Measurements from ENCODE around the gene SSBP3. TPM values are rescaled to one million over a fixed set of nuclear protein-coding genes. Genes with fewer than 3 reads are reported as not detected.

The SSBP3 gene
- total and polyA plus RNA-seq, 2 experiments from 2014 or later, result 6.2 to 19.9 TPM

DNA sequence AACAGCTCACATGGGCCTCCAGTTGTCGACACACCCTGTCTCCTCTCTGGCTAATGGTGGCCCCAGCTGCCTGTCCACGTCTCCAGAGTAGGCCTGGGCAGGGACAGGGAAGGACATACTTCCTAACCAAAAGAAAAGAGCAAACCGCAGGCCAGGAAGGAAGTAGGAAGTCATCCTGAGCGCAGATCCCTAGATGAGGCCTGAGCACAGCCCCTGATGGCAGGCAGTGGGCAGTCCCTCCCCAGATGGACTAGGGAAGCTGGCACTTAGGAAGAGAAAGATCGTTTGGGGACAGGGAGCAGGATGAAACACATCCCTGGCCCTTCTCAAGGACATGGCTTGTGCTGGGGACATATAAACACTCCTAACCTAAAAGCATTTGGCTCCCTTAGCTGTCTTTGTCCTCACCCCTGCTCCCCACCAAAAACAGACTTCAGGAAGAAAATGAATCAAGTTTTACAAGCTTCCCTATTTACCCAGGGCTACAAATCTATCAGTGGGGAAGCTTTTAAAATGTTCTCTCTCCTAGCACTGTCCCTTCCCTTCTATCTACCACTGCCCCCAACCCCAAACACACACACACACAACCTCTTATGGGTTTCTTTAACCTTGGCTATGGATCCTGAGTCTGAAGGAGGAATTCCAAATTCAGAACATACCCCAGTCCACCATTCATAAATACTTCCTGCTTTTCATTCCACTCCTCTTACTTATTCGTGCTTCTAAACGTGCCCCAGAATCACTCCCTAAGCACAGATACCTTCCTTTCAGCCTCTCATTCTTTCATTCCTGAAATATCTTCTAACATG is 21.1 kb downstream of the SSBP3 start:
- Histone ChIP-seq H3K36me3 (ENCODE audit: low read depth) (no peaks in the 10 kb centered on the region), H3K4me1 (ENCODE audit: insufficient read depth) (peaks cover 18% of the 10 kb centered on the region), H3K9me3 (ENCODE audit: low read depth) (no peaks in the 10 kb centered on the region), H2AFZ (peak overlapping the region; percentile 82), H3K9ac (peak overlapping the region; percentile 68), H3K4me2 (ENCODE audit: unreplicated experiment) (peak overlapping the region; percentile 30), H3K4me3 (no peak overlapping the region), H3K27me3 (replicated peaks; ENCODE audit: insufficient read depth) (no peaks in the 10 kb centered on the region), H3F3A (ENCODE audit: insufficient read depth) (peaks cover 22% of the 10 kb centered on the region), H3K9me2 (ENCODE audit: insufficient read depth) (no peaks in the 10 kb centered on the region), H3K79me2 (ENCODE audit: insufficient read depth) (peaks cover 84% of the 10 kb centered on the region), H4K20me1 (ENCODE audit: insufficient read depth) (no peaks in the 10 kb centered on the region), H3K27ac (peak overlapping the region; percentile 75)
- in situ Hi-C loops (cut with MboI), result no loop called here
- no peak for TF ChIP-seq EZH2phosphoT487 (IDR thresholded peaks at IDR 0.05; ENCODE audit: insufficient read depth, low read depth)
- no peak for TF ChIP-seq EZH2 (IDR thresholded peaks at IDR 0.05; ENCODE audit: insufficient read depth, poor library complexity, severe bottlenecking)
- peak; percentile 57 for DNase-seq
- WGBS, 2 experiments (ENCODE audit: low coverage in 1 of 2, low lambda C conversion rate in 2 of 2, missing lambda C conversion rate in 2 of 2), result 22 to 32% methylated on average over 7 of the region's 7 CpGs

DNA sequence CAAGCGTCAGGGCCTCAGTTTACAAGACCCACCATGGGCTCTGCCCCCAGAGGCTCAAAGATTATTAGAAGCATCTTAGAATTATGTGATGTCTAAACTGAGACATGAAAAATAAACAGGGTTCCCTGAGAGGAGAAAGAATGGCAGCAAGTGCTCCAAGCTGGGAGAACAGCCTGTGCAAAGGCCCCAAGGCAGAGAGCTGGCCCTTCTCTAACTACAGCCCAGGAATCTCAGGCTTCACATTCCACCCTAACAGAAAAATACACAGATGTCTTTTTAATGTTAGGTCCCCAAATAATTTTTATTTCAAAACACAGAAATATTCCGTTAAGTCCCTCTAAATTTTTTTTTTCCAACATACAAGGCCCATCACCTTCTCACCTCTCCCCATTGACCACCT is 21.7 kb downstream of the SSBP3 start:
- H3K9me2 ChIP-seq (ENCODE audit: insufficient read depth), result no peaks in the 10 kb centered on the region
- no peaks in the 10 kb centered on the region for H3K27me3 ChIP-seq (replicated peaks; ENCODE audit: insufficient read depth)
- 99 to 100% methylated on average over 2 of the region's 2 CpGs for WGBS, 2 experiments (ENCODE audit: low coverage in 1 of 2, low lambda C conversion rate in 2 of 2, missing lambda C conversion rate in 2 of 2)
- H2AFZ ChIP-seq, result peak overlapping the region; percentile 82
- H3F3A ChIP-seq (ENCODE audit: insufficient read depth), result peaks cover 22% of the 10 kb centered on the region
- H3K9ac ChIP-seq, result peak overlapping the region; percentile 68
- H3K4me2 ChIP-seq (ENCODE audit: unreplicated experiment), result peak overlapping the region; percentile 30
- H3K9me3 ChIP-seq (ENCODE audit: low read depth), result no peaks in the 10 kb centered on the region
- peaks cover 18% of the 10 kb centered on the region for H3K4me1 ChIP-seq (ENCODE audit: insufficient read depth)
- TF ChIP-seq EZH2 (IDR thresholded peaks at IDR 0.05; ENCODE audit: insufficient read depth, poor library complexity, severe bottlenecking) (no peak), EZH2phosphoT487 (IDR thresholded peaks at IDR 0.05; ENCODE audit: insufficient read depth, low read depth) (no peak)
- DNase-seq, result no peak
- H4K20me1 ChIP-seq (ENCODE audit: insufficient read depth), result no peaks in the 10 kb centered on the region
- H3K4me3 ChIP-seq, result no peak overlapping the region
- H3K79me2 ChIP-seq (ENCODE audit: insufficient read depth), result peaks cover 86% of the 10 kb centered on the region
- peak overlapping the region; percentile 75 for H3K27ac ChIP-seq
- H3K36me3 ChIP-seq (ENCODE audit: low read depth), result no peaks in the 10 kb centered on the region
- in situ Hi-C loops (cut with MboI), result no loop called here

- Histone ChIP-seq H3K9me3 (ENCODE audit: low read depth) (no peaks in the 10 kb centered on the region), H2AFZ (no peak overlapping the region), H3K4me2 (ENCODE audit: unreplicated experiment) (no peak overlapping the region), H3K9ac (no peak overlapping the region), H3K27ac (no peak overlapping the region), H3K4me1 (ENCODE audit: insufficient read depth) (peaks cover 25% of the 10 kb centered on the region), H3K36me3 (ENCODE audit: low read depth) (no peaks in the 10 kb centered on the region), H3F3A (ENCODE audit: insufficient read depth) (peaks cover 25% of the 10 kb centered on the region), H4K20me1 (ENCODE audit: insufficient read depth) (no peaks in the 10 kb centered on the region), H3K9me2 (ENCODE audit: insufficient read depth) (no peaks in the 10 kb centered on the region), H3K4me3 (no peak overlapping the region), H3K79me2 (ENCODE audit: insufficient read depth) (peaks cover 82% of the 10 kb centered on the region), H3K27me3 (replicated peaks; ENCODE audit: insufficient read depth) (no peaks in the 10 kb centered on the region)
- no peak for DNase-seq
- no peak for TF ChIP-seq EZH2 (IDR thresholded peaks at IDR 0.05; ENCODE audit: insufficient read depth, poor library complexity, severe bottlenecking)
- TF ChIP-seq EZH2phosphoT487 (IDR thresholded peaks at IDR 0.05; ENCODE audit: insufficient read depth, low read depth), result no peak
- in situ Hi-C loops (cut with MboI), result no loop called here
- WGBS, 2 experiments (ENCODE audit: low coverage in 1 of 2, low lambda C conversion rate in 2 of 2, missing lambda C conversion rate in 2 of 2), result 95 to 99% methylated on average over 4 of the region's 4 CpGs
Observed at GRCh38 chr1:54381524-54381923, 24.7 kb downstream of the SSBP3 start.

DNA sequence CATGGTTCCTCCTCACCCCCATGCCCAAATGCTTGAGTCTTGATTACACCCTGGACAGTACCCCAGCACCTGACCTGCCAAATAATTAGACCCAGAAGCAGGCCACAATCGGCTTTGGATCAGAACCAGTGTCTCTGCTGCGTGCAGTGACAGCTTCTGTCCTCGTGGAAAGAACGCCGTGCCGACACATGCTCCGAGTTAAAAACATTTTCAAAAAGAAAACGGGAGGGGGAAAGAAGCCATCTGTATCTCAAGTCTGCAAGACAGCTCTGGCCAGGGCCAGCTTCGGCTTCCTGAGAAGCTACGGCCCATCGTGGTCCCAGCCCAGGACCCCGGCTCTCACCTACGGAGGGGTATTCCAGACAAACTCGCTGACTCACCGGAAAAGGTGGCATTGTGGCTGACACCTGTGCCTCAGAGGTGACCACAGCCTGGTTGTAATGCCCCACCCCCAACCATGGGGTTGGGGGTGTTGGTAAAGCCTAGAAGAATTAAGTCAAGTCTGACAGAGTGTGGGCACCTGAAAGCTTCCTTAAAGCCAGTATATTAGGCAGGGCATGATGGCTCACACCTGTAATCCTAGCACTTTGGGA is 25.8 kb downstream of the SSBP3 start:
- Histone ChIP-seq H3F3A (ENCODE audit: insufficient read depth) (peaks cover 15% of the 10 kb centered on the region), H3K79me2 (ENCODE audit: insufficient read depth) (peaks cover 82% of the 10 kb centered on the region), H3K9me2 (ENCODE audit: insufficient read depth) (no peaks in the 10 kb centered on the region), H3K36me3 (ENCODE audit: low read depth) (no peaks in the 10 kb centered on the region), H3K4me3 (no peak overlapping the region), H3K4me1 (ENCODE audit: insufficient read depth) (peaks cover 18% of the 10 kb centered on the region), H3K9me3 (ENCODE audit: low read depth) (no peaks in the 10 kb centered on the region), H2AFZ (no peak overlapping the region), H3K9ac (no peak overlapping the region), H3K27me3 (replicated peaks; ENCODE audit: insufficient read depth) (no peaks in the 10 kb centered on the region), H3K27ac (no peak overlapping the region), H4K20me1 (ENCODE audit: insufficient read depth) (no peaks in the 10 kb centered on the region), H3K4me2 (ENCODE audit: unreplicated experiment) (no peak overlapping the region)
- no peak for TF ChIP-seq EZH2 (IDR thresholded peaks at IDR 0.05; ENCODE audit: insufficient read depth, poor library complexity, severe bottlenecking)
- DNase-seq, result no peak
- 49% methylated on average over 15 of the region's 15 CpGs for WGBS, 2 experiments (ENCODE audit: low coverage in 1 of 2, low lambda C conversion rate in 2 of 2, missing lambda C conversion rate in 2 of 2)
- in situ Hi-C loops (cut with MboI), result no loop called here
